ENCODE results near the gene TTC39C.
A peak's percentile ranks its signal among the peaks of the same experiment; 100 is the strongest.

TTC39C gene

GRCh38 chr18:24014062-24014985, at the start of gene TTC39C:
Gene TTC39C (plus strand): TSS chr18:24014754. CDS start chr18:24014872, 118 bp downstream.
- peak; percentile 75 for DNase-seq

- no peak for DNase-seq
These were observed 47.6 kb upstream of the TTC39C start for GRCh38 chr18:23966909-23967308.

- peak; percentile 99 for DNase-seq
These were observed 47.0 kb upstream of the TTC39C start for GRCh38 chr18:23967321-23968089.

- no peak for DNase-seq
These were observed 45.6 kb upstream of the TTC39C start for GRCh38 chr18:23968638-23969604.

GRCh38 chr18:23969664-23970063, 44.9 kb upstream of the TTC39C start:
- no peak for DNase-seq

- DNase-seq: peak; percentile 58
These were observed 44.1 kb upstream of the TTC39C start for GRCh38 chr18:23970161-23971096.

GRCh38 chr18:23971097-23971440, 43.5 kb upstream of the TTC39C start:
- no peak for DNase-seq

GRCh38 chr18:23971666-23972230, 42.8 kb upstream of the TTC39C start:
- no peak for DNase-seq

- DNase-seq: no peak
These were observed 42.1 kb upstream of the TTC39C start for GRCh38 chr18:23972453-23972852.

GRCh38 chr18:23977103-23977502, 37.5 kb upstream of the TTC39C start:
- no peak for DNase-seq

GRCh38 chr18:23977719-23978483, 36.7 kb upstream of the TTC39C start:
- DNase-seq: peak; percentile 42

- no peak for DNase-seq
These were observed 33.1 kb upstream of the TTC39C start for GRCh38 chr18:23981369-23981980.

- no peak for DNase-seq
These were observed 32.1 kb upstream of the TTC39C start for GRCh38 chr18:23982155-23983079.

- DNase-seq: no peak
These were observed 31.4 kb upstream of the TTC39C start for GRCh38 chr18:23983112-23983511.

GRCh38 chr18:23986600-23987359, 27.8 kb upstream of the TTC39C start:
- DNase-seq: no peak

GRCh38 chr18:23990474-23991410, 23.8 kb upstream of the TTC39C start:
- no peak for DNase-seq
